Stimulated activated CD4-positive, alpha-beta T cell treated with anti-CD3 and anti-CD28 coated beads, TNF-alpha, amount 100 ng/mL, for 1 hour (primary cell): ENCODE data around the gene NSG1.
"Not testable (repeated sequence)": the region's sequence is repeated elsewhere in the genome, so short reads cannot be mapped to it uniquely, and the experiment has no call there.

Experiments used
- DNase-seq, 3 donors: peaks; one replicate each; pipeline ENCODE4 v3.0.0-alpha.2; 2020; ENCODE audit warnings: low read depth in 3 of 3, low spot score in 1 of 3

NSG1 gene

DNA sequence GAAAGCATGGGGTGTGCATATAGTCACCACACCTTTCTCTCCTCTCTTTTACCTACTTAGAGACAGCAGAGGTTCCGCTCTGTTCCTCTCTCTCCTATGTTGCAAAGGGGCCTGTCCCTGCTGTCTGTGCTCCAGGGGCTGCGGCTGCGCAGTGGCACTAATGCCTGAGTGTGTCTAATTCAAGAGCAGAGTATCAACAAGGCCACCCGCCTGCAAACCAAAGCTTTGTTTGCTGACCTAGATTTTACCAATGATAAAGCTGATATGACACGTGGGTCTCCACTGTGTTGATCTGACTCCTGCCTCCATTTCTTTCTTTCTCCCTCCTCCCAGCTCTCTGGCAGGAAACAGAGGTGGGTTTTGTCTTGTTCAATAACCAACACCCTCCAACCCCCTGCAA lies 74.9 kb downstream of the NSG1 start:
- peak in 2 of 3 donors; percentile 33 to 46 for DNase-seq

DNA sequence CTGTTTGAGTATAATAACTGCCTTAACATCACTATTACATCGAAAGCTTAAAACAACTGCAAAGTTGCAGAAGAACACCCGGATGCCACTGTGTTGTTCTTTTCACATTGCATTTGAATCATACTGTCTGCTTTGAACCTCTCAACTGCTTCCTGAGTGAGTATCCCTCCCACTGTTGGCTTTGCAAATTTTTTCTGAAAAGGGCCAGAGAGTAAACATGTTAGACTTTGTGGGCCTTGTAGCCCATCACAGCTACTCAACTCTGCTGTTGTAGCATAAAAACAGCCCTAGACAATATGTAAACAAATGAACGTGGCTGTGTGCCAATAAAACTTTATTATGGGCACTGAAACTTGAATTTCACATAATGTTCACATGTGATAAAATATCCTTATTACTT lies 76.1 kb downstream of the NSG1 start:
- no peak for DNase-seq

DNA sequence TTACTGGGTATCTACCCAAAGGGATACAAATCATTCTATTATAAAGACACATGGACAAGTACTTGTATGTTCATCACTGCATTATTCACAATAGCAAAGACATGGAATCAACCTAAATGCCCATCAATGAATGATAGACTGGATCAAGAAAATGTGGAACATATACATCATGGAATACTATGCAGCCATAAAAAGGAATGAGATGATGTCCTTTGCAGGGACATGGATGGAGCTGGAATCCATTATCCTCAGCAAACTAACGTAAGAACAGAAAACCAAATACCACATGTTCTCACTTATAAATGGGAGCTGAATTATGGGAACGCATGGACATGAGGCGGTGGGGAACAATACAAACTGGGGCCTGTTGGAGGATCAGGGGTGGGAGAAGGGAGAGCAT lies 78.3 kb downstream of the NSG1 start:
- DNase-seq: not testable (repeated sequence)
